Mesothelial cell of epicardium (in vitro differentiated cells): ENCODE results near the gene SEMA5B. TPM values are rescaled to one million over a fixed set of nuclear protein-coding genes. Genes with fewer than 3 reads are reported as not detected.

ENCODE experiments used
- DNase-seq, 2 experiments: peaks; one replicate each; pipeline ENCODE4 v3.0.0; 2021; ENCODE audit warnings: low spot score in 2 of 2; ENCODE audit not compliant: unreplicated experiment in 2 of 2
- H3K27ac Mint-ChIP-seq: 2 replicates; pipeline ENCODE4 v1.8.0; 2021; ENCODE audit warnings: mixed read lengths
- H3K27me3 Mint-ChIP-seq: 2 replicates; pipeline ENCODE4 v1.8.0; 2021; ENCODE audit warnings: low read depth, mixed read lengths
- H3K36me3 Mint-ChIP-seq: 2 replicates; pipeline ENCODE4 v1.8.0; 2021; ENCODE audit warnings: mixed read lengths
- H3K4me1 Mint-ChIP-seq: 2 replicates; pipeline ENCODE4 v1.8.0; 2021; ENCODE audit warnings: mixed read lengths
- H3K4me3 Mint-ChIP-seq: 2 replicates; pipeline ENCODE4 v1.8.0; 2021; ENCODE audit warnings: mild to moderate bottlenecking, moderate library complexity, mixed read lengths
- H3K9me3 Mint-ChIP-seq: 2 replicates; pipeline ENCODE4 v1.8.0; 2021; ENCODE audit warnings: mixed read lengths
- CTCF ChIP-seq: fragments of 200-600 bp; sonication (generic); IDR thresholded peaks from one replicate; pipeline ENCODE4 v1.5.0; 2021; ENCODE audit warnings: antibody characterized with exemption; ENCODE audit not compliant: unreplicated experiment
- total RNA-seq: library from RNA; stranded (reverse); gene quantifications from 3 replicates; pipeline ENCODE4 v1.2.1, GENCODE V29; 2021

Gene SEMA5B
- total RNA-seq, 1 donor from 2014 or later = 0.27 TPM

DNA sequence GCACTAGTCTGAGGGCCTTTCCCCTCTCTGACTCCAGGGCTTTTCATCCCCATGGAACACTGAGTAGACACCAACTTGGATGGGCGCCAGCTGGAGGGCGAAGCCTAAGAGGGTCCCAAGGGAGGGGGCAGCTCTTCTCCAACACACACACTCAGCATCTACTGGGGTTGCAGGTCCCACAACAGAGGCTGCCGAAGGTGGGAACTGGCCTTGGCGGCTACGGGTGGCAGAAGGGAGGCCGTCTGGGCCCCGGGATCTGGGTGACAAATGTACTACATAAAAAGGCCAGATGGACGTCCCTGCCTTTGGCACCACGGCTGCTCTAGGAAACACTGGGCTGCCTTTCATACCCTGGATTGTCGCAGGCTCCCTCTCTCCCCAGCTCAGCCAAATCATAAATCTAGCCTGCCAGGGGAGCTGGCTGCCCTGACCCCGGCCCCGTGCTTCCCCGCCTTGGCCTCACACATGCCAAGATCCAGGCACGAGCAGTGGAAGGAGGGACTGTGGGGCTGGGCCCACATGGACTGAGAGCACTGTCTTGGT lies 31.5 kb downstream of the SEMA5B start:
- H3K27me3 Mint-ChIP-seq = peaks cover 53% of the 10 kb centered on the region
- H3K4me1 Mint-ChIP-seq = peaks cover 15% of the 10 kb centered on the region
- TF ChIP-seq CTCF = no peak

DNA sequence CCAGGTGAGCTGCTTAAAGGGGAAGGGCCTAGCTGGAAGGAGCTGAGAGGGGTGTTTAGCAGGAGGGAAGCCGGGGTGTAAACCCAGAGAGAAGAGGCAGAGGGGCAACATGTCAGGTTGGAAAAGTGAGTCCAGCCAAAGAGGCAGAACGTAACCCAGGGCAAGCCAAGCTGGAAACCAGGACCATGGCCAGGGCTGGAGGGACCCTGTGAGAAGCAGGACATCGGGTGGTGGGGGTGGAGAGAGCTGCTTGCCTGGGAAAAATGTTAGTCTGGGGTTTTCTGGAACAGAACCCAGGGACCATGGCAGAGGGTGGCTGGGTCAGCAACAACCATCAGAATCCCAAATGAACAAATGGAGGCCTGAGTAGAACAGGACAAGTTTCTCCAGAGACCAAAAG lies 32.6 kb downstream of the SEMA5B start:
- no peaks in the 10 kb centered on the region for H3K36me3 Mint-ChIP-seq
- H3K9me3 Mint-ChIP-seq = no peaks in the 10 kb centered on the region
- peaks cover 17% of the 10 kb centered on the region for H3K4me1 Mint-ChIP-seq
- H3K4me3 Mint-ChIP-seq = no peak overlapping the region
- no peak for DNase-seq
- H3K27me3 Mint-ChIP-seq = peaks cover 54% of the 10 kb centered on the region
- TF ChIP-seq CTCF = no peak
- H3K27ac Mint-ChIP-seq = no peak overlapping the region

More for the DNA sequence above, 31.5 kb downstream of the SEMA5B start:
- no peak for DNase-seq
- Mint-ChIP-seq H3K27ac (no peak overlapping the region), H3K9me3 (no peaks in the 10 kb centered on the region), H3K4me3 (no peak overlapping the region), H3K36me3 (no peaks in the 10 kb centered on the region)

- H3K4me1 Mint-ChIP-seq = peaks cover 20% of the 10 kb centered on the region
- no peaks in the 10 kb centered on the region for H3K36me3 Mint-ChIP-seq
- no peaks in the 10 kb centered on the region for H3K9me3 Mint-ChIP-seq
- no peak for DNase-seq
- H3K4me3 Mint-ChIP-seq = no peak overlapping the region
- peaks cover 65% of the 10 kb centered on the region for H3K27me3 Mint-ChIP-seq
- no peak for TF ChIP-seq CTCF
- H3K27ac Mint-ChIP-seq = no peak overlapping the region
Observed at GRCh38 chr3:122993124-122993978, 34.2 kb downstream of the SEMA5B start.

GRCh38 chr3:122992676-122993075 lies 34.9 kb downstream of the SEMA5B start:
- TF ChIP-seq CTCF = no peak
- no peak for DNase-seq
- Mint-ChIP-seq H3K4me3 (no peak overlapping the region), H3K27me3 (peaks cover 69% of the 10 kb centered on the region), H3K36me3 (no peaks in the 10 kb centered on the region), H3K9me3 (no peaks in the 10 kb centered on the region), H3K4me1 (peaks cover 20% of the 10 kb centered on the region), H3K27ac (no peak overlapping the region)

- no peak for TF ChIP-seq CTCF
- no peaks in the 10 kb centered on the region for H3K9me3 Mint-ChIP-seq
- peaks cover 74% of the 10 kb centered on the region for H3K27me3 Mint-ChIP-seq
- peaks cover 19% of the 10 kb centered on the region for H3K4me1 Mint-ChIP-seq
- H3K4me3 Mint-ChIP-seq = no peak overlapping the region
- no peaks in the 10 kb centered on the region for H3K36me3 Mint-ChIP-seq
- DNase-seq = no peak
- no peak overlapping the region for H3K27ac Mint-ChIP-seq
Observed at GRCh38 chr3:122992133-122992532, 35.4 kb downstream of the SEMA5B start.
